ENCODE results near the gene PUM1. TPM values are rescaled to one million over a fixed set of nuclear protein-coding genes. Genes with fewer than 3 reads are reported as not detected.
"Not testable (repeated sequence)": the region's sequence is repeated elsewhere in the genome, so short reads cannot be mapped to it uniquely, and the experiment has no call there.

Gene PUM1
- total RNA-seq, 2 donors from 2014 or later: 70.4 to 97.9 TPM

- ATAC-seq (ENCODE audit: insufficient number of reproducible peaks, low FRiP score, low read depth): no peak
- DNase-seq (ENCODE audit: low spot score): no peak
- no peaks in the 10 kb centered on the region for H3K9me3 ChIP-seq
- no peak for TF ChIP-seq CTCF (IDR thresholded peaks at IDR 0.05)
- no peak overlapping the region for H3K4me3 ChIP-seq
- no peaks in the 10 kb centered on the region for H3K36me3 ChIP-seq
- H3K27ac ChIP-seq: no peak overlapping the region
- no peaks in the 10 kb centered on the region for H3K27me3 ChIP-seq (replicated peaks; ENCODE audit: insufficient read depth)
- peaks cover 5 to 34% of the 10 kb centered on the region in 2 donors for H3K4me1 ChIP-seq (ENCODE audit: control insufficient read depth in 1 of 2, low read depth in 2 of 2)
Measured at GRCh38 chr1:31042656-31043055, 22.9 kb downstream of the PUM1 start.

GRCh38 chr1:31041529-31041928, 24.0 kb downstream of the PUM1 start:
- Histone ChIP-seq H3K4me1 (ENCODE audit: control insufficient read depth in 1 of 2, low read depth in 2 of 2) (peaks cover 5 to 24% of the 10 kb centered on the region in 2 donors), H3K27ac (no peak overlapping the region), H3K27me3 (replicated peaks; ENCODE audit: insufficient read depth) (no peaks in the 10 kb centered on the region), H3K4me3 (no peak overlapping the region), H3K9me3 (no peaks in the 10 kb centered on the region), H3K36me3 (no peaks in the 10 kb centered on the region)
- TF ChIP-seq CTCF (IDR thresholded peaks at IDR 0.05): no peak
- ATAC-seq (ENCODE audit: insufficient number of reproducible peaks, low FRiP score, low read depth) (no peak), DNase-seq (ENCODE audit: low spot score) (no peak)

- ATAC-seq (ENCODE audit: insufficient number of reproducible peaks, low FRiP score, low read depth) (no peak), DNase-seq (ENCODE audit: low spot score) (no peak)
- H3K27me3 ChIP-seq (replicated peaks; ENCODE audit: insufficient read depth): no peaks in the 10 kb centered on the region
- H3K9me3 ChIP-seq: no peaks in the 10 kb centered on the region
- no peak overlapping the region for H3K4me3 ChIP-seq
- no peaks in the 10 kb centered on the region for H3K36me3 ChIP-seq
- TF ChIP-seq CTCF (IDR thresholded peaks at IDR 0.05): no peak
- no peak overlapping the region for H3K27ac ChIP-seq
- peaks cover 8 to 33% of the 10 kb centered on the region in 2 donors for H3K4me1 ChIP-seq (ENCODE audit: control insufficient read depth in 1 of 2, low read depth in 2 of 2)
Measured at GRCh38 chr1:31040038-31040437, 25.5 kb downstream of the PUM1 start.

GRCh38 chr1:31038935-31039334, 26.6 kb downstream of the PUM1 start:
- peaks cover 12 to 42% of the 10 kb centered on the region in 2 donors for H3K4me1 ChIP-seq (ENCODE audit: control insufficient read depth in 1 of 2, low read depth in 2 of 2)
- H3K4me3 ChIP-seq; H3K27me3 ChIP-seq (replicated peaks; ENCODE audit: insufficient read depth); ATAC-seq (ENCODE audit: insufficient number of reproducible peaks, low FRiP score, low read depth); H3K36me3 ChIP-seq; H3K27ac ChIP-seq; H3K9me3 ChIP-seq; DNase-seq (ENCODE audit: low spot score): not testable (repeated sequence)

- TF ChIP-seq CTCF (IDR thresholded peaks at IDR 0.05): no peak
- Histone ChIP-seq H3K27ac (no peak overlapping the region), H3K27me3 (replicated peaks; ENCODE audit: insufficient read depth) (no peaks in the 10 kb centered on the region), H3K4me3 (no peak overlapping the region), H3K36me3 (no peaks in the 10 kb centered on the region), H3K9me3 (no peaks in the 10 kb centered on the region), H3K4me1 (ENCODE audit: control insufficient read depth in 1 of 2, low read depth in 2 of 2) (peaks cover 12 to 42% of the 10 kb centered on the region in 2 donors)
- ATAC-seq (ENCODE audit: insufficient number of reproducible peaks, low FRiP score, low read depth) (no peak), DNase-seq (ENCODE audit: low spot score) (no peak)
Measured at GRCh38 chr1:31038360-31038759, 27.2 kb downstream of the PUM1 start.
